Measurements from ENCODE around the gene SNN.

- TF ChIP-seq, protein P1, sequence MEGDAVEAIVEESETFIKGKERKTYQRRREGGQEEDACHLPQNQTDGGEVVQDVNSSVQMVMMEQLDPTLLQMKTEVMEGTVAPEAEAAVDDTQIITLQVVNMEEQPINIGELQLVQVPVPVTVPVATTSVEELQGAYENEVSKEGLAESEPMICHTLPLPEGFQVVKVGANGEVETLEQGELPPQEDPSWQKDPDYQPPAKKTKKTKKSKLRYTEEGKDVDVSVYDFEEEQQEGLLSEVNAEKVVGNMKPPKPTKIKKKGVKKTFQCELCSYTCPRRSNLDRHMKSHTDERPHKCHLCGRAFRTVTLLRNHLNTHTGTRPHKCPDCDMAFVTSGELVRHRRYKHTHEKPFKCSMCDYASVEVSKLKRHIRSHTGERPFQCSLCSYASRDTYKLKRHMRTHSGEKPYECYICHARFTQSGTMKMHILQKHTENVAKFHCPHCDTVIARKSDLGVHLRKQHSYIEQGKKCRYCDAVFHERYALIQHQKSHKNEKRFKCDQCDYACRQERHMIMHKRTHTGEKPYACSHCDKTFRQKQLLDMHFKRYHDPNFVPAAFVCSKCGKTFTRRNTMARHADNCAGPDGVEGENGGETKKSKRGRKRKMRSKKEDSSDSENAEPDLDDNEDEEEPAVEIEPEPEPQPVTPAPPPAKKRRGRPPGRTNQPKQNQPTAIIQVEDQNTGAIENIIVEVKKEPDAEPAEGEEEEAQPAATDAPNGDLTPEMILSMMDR (IDR thresholded peaks at IDR 0.05) = no peak
- TF ChIP-seq POLR2A (IDR thresholded peaks at IDR 0.05) = no peak
These were observed 49.6 kb downstream of the SNN start for GRCh38 chr16:11717811-11718210.

Data from ovary (tissue), 3 donors.